ENCODE measurements around the gene PGAP6.
A peak's percentile ranks its signal among the peaks of the same experiment; 100 is the strongest.
"Not testable (repeated sequence)": the region's sequence is repeated elsewhere in the genome, so short reads cannot be mapped to it uniquely, and the experiment has no call there.

The PGAP6 gene

DNA sequence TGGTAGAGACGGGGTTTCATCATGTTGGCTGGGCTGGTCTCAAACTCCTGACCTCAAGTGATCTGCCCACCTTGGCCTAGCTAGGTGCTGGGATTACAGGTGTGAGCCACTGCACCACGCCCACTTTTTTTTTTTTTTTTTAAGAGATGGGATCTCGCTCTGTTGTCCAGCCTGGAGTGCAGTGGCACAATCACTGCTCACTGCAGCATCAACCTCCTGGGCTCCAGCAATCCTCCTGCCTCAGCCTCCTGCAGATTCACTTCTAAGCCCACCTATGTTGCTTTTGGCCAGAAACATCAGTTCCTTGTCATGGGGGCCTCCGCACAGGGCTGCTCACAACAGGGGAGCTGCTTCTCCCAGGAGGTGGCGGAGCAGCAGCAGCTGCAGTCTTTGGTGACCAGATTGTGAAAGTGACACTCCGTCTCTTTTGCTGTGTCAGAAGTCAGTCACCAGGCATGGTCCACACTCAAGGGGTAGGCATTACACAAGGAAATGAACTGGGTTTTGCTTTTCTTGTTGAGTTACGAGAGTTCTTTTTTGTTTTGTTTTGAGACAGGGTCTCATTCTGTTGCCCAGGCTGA lies 10.8 kb upstream of the PGAP6 start:
- TF ChIP-seq, protein P1, sequence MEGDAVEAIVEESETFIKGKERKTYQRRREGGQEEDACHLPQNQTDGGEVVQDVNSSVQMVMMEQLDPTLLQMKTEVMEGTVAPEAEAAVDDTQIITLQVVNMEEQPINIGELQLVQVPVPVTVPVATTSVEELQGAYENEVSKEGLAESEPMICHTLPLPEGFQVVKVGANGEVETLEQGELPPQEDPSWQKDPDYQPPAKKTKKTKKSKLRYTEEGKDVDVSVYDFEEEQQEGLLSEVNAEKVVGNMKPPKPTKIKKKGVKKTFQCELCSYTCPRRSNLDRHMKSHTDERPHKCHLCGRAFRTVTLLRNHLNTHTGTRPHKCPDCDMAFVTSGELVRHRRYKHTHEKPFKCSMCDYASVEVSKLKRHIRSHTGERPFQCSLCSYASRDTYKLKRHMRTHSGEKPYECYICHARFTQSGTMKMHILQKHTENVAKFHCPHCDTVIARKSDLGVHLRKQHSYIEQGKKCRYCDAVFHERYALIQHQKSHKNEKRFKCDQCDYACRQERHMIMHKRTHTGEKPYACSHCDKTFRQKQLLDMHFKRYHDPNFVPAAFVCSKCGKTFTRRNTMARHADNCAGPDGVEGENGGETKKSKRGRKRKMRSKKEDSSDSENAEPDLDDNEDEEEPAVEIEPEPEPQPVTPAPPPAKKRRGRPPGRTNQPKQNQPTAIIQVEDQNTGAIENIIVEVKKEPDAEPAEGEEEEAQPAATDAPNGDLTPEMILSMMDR (conservative IDR thresholded peaks at IDR 0.05; ENCODE audit: control insufficient read depth, insufficient read depth, low read depth, low read length): no peak
- no peak for DNase-seq (ENCODE audit: low read depth)
- no peak overlapping the region for H3K4me3 ChIP-seq (ENCODE audit: control insufficient read depth, low read depth, low read length)

DNA sequence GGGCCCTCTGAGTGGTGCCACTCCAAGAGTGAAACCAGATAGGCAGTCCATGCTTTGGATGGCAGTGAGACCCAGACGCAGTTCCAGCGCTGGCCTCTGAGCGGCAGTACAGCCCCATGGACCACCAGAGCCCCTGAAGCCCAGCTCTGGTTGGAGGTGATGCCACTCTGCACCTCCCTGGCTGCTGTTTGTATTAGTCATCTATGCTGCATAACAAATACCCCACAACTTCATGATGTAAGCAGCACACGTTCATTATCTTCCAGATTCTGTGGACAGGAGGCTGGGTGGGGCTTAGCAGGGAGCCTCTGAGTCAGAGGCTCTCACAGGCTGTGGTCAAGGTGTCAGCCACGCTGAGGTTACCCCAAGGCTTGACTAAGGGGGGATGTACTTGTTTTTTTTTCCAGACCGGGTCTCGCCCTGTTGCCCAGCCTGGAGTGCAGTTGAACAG lies 10.1 kb upstream of the PGAP6 start:
- DNase-seq (ENCODE audit: low read depth): peak; percentile 92
- TF ChIP-seq, protein P1 (conservative IDR thresholded peaks at IDR 0.05; ENCODE audit: control insufficient read depth, insufficient read depth, low read depth, low read length): peak; percentile 94
- H3K4me3 ChIP-seq (ENCODE audit: control insufficient read depth, low read depth, low read length): no peak overlapping the region

DNA sequence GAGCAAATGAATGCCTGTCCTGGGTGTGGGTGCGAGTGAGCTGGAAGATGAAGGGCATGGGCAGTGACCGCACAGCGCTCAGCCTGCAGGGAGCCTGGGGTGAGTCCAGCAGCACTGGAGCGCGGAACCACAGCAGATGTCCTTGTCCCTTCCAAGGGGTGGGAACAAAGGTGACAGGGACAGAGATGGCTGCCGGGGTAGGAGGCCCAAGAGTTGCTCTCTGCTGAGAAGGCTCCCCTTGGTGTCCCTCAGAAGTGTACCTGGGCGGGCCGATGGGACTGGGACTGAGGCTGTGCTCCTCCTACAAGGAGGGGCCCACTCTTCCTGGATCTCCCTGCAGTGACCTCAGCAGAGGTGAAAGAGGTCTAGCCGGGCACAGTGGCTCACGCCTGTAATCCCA lies 7.6 kb upstream of the PGAP6 start:
- no peak for DNase-seq (ENCODE audit: low read depth)
- no peak overlapping the region for H3K4me3 ChIP-seq (ENCODE audit: control insufficient read depth, low read depth, low read length)
- TF ChIP-seq, protein P1 (conservative IDR thresholded peaks at IDR 0.05; ENCODE audit: control insufficient read depth, insufficient read depth, low read depth, low read length): no peak

DNA sequence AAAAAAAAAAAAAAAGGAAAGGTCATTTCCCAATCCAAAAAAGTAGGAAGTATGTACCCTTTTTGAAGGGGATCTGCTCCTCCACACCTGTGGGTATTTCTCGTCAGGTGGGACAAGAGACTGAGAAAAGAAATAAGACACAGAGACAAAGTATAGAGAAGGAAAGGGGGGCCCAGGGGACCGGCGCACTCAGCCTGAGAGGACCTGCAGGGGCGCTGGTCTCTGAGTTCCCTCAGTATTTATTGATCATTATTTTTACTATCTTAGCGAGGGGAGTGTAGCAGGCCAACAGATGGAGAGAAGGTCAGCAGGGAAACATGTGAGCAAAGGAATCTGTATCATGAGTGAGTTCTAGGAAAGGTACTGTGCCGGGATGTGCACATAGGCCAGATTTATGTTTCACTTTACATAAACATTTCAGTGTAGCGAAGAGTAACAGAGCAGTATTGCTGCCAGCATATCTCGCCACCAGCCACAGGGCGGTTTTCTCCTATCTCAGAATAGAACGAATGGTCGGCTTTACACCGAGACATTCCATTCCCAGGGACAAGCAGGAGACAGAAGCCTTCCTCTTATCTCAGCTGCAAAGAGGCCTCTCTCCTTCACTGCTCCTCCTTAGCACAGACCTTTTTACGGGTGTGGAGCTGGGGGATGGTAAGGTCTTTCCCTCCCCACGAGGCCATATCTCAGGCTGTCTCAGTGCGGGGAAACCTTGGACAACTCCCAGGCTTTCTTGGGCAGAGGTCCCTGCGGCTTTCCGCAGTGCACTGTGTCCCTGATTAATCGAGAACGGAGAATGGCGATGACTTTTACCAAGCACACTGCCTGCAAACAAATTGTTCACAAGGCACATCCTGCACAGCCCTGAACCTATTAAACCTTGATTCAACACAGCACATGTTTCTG lies 6.2 kb upstream of the PGAP6 start:
- not testable (repeated sequence) for DNase-seq (ENCODE audit: low read depth); H3K4me3 ChIP-seq (ENCODE audit: control insufficient read depth, low read depth, low read length)

DNA sequence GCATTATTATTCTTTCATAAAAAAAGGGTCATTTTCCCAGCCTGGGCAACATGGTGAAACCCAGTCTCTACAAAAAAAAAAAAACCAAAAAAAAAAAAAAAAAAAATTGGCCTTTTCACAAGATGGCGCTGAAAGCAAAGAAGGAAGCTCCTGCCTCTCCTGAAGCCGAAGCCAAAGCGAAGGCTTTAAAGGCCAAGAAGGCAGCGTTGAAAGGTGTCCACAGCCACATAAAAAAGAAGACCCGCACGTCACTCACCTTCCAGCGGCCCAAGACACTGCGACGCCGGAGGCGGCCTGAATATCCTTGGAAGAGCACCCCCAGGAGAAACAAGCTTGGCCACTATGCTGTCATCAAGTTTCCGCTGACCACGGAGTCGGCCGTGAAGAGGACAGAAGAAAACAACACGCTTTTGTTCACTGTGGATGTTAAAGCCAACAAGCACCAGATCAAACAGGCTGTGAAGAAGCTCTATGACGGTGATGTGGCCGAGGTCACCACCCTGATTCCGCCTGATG lies 4.9 kb upstream of the PGAP6 start:
- TF ChIP-seq, protein P1 (conservative IDR thresholded peaks at IDR 0.05; ENCODE audit: control insufficient read depth, insufficient read depth, low read depth, low read length): no peak
- no peak for DNase-seq (ENCODE audit: low read depth)
- no peak overlapping the region for H3K4me3 ChIP-seq (ENCODE audit: control insufficient read depth, low read depth, low read length)

- H3K4me3 ChIP-seq (ENCODE audit: control insufficient read depth, low read depth, low read length): no peak overlapping the region
- DNase-seq (ENCODE audit: low read depth): no peak
- TF ChIP-seq, protein P1 (conservative IDR thresholded peaks at IDR 0.05; ENCODE audit: control insufficient read depth, insufficient read depth, low read depth, low read length): no peak
Observed at GRCh38 chr16:383326-384051, 1.7 kb upstream of the PGAP6 start.

All from fibroblast of mammary gland (primary cell).